Measurements from ENCODE around the gene SLC7A6. TPM values are rescaled to one million over a fixed set of nuclear protein-coding genes. Genes with fewer than 3 reads are reported as not detected.

SLC7A6 gene
- total and polyA plus RNA-seq, 2 of the 13 experiments (the other 11 are each of a cell fraction or from before 2014, with no cell fraction given): 35.8 to 70.8 TPM

GRCh38 chr16:68281368-68282063 lies 17.2 kb downstream of the SLC7A6 start (continued):
- TF ChIP-seq ZNF12 (CRISPR knock-in tag; IDR thresholded peaks at IDR 0.05) (peak; percentile 89), KLF13 (CRISPR knock-in tag; IDR thresholded peaks at IDR 0.05) (no peak), ZNF280D (CRISPR knock-in tag; IDR thresholded peaks at IDR 0.05) (no peak), MXD4 (CRISPR knock-in tag; IDR thresholded peaks at IDR 0.05) (peak; percentile 40; the same call in 1 of the 2 replicates), TCF7 (IDR thresholded peaks at IDR 0.05; ENCODE audit: low read depth) (peak; percentile 100), ZNF703 (CRISPR knock-in tag; IDR thresholded peaks at IDR 0.05; ENCODE audit: borderline replicate concordance) (no peak), RELA (CRISPR knock-in tag; IDR thresholded peaks at IDR 0.05) (no peak), KIAA2018 (CRISPR knock-in tag; IDR thresholded peaks at IDR 0.05; ENCODE audit: borderline replicate concordance) (no peak), ZBTB4 (CRISPR knock-in tag; IDR thresholded peaks at IDR 0.05; ENCODE audit: borderline replicate concordance) (0 out of 2 replicates have a peak, but pooled peaks have one; percentile 76), FOXC1 (CRISPR knock-in tag; IDR thresholded peaks at IDR 0.05; ENCODE audit: borderline replicate concordance) (0 out of 2 replicates have a peak, but pooled peaks have one; percentile 45), HNF1B (CRISPR knock-in tag; IDR thresholded peaks at IDR 0.05) (peak; percentile 96)
